H9 (cell line): ENCODE data around the gene HTR1E. TPM values are rescaled to one million over a fixed set of nuclear protein-coding genes. Genes with fewer than 3 reads are reported as not detected.

Experiments
- DNase-seq: peaks from one replicate; pipeline ENCODE4 v3.0.0-alpha.2; 2017
- H2AFZ ChIP-seq: one replicate; pipeline ENCODE4 v1.6.1; 2013; ENCODE audit warnings: mild to moderate bottlenecking, low read length, control low read depth, moderate library complexity
- H2AK5ac ChIP-seq: 2 replicates; pipeline ENCODE4 v1.6.1; 2013; ENCODE audit warnings: low read length, control low read depth, mixed read lengths; ENCODE audit not compliant: insufficient read length
- H2BK120ac ChIP-seq: one replicate; pipeline ENCODE4 v1.6.1; 2013; ENCODE audit warnings: low read depth, mild to moderate bottlenecking, low read length, control low read depth, inconsistent platforms; ENCODE audit not compliant: poor library complexity, severe bottlenecking
- H2BK12ac ChIP-seq: 2 replicates; pipeline ENCODE4 v1.6.1; 2013; ENCODE audit warnings: low read length, control low read depth, mixed read lengths, low read depth; ENCODE audit not compliant: insufficient read length
- H2BK15ac ChIP-seq: 2 replicates; pipeline ENCODE4 v1.6.1; 2013; ENCODE audit warnings: low read depth, low read length, control low read depth
- H2BK20ac ChIP-seq: one replicate; pipeline ENCODE4 v1.6.1; 2013; ENCODE audit warnings: low read depth, mild to moderate bottlenecking, low read length, control low read depth, inconsistent platforms; ENCODE audit not compliant: poor library complexity, severe bottlenecking
- H2BK5ac ChIP-seq: 2 replicates; pipeline ENCODE4 v1.6.1; 2013; ENCODE audit warnings: low read length, control low read depth, mixed read lengths; ENCODE audit not compliant: insufficient read length
- H3K14ac ChIP-seq: 2 replicates; pipeline ENCODE4 v1.6.1; 2013; ENCODE audit warnings: low read length, control low read depth; ENCODE audit not compliant: insufficient read depth
- H3K18ac ChIP-seq: 2 replicates; pipeline ENCODE4 v1.6.1; 2013; ENCODE audit warnings: low read depth, mild to moderate bottlenecking, mixed read lengths, low read length, control low read depth; ENCODE audit not compliant: insufficient read length
- H3K23ac ChIP-seq: 2 replicates; pipeline ENCODE4 v1.6.1; 2013; ENCODE audit warnings: low read length, control low read depth, mixed read lengths, low read depth; ENCODE audit not compliant: insufficient read length
- H3K23me2 ChIP-seq: 2 replicates; pipeline ENCODE4 v1.6.1; 2013; ENCODE audit warnings: low read depth, mild to moderate bottlenecking, mixed read lengths, low read length, control low read depth; ENCODE audit not compliant: insufficient read length, poor library complexity, severe bottlenecking
- H3K27ac ChIP-seq: 2 replicates; pipeline ENCODE4 v1.5.1; 2013; ENCODE audit warnings: low read length, control low read depth, mixed read lengths, low read depth; ENCODE audit not compliant: insufficient read length
- H3K27me3 ChIP-seq: 2 replicates; pipeline ENCODE4 v1.6.1; 2013; ENCODE audit warnings: low read length, control low read depth, inconsistent platforms; ENCODE audit not compliant: insufficient read depth
- H3K4ac ChIP-seq: 2 replicates; pipeline ENCODE4 v1.6.1; 2013; ENCODE audit warnings: low read depth, mild to moderate bottlenecking, control low read depth, inconsistent platforms, low read length, moderate library complexity
- H3K4me1 ChIP-seq: 2 replicates; pipeline ENCODE4 v1.6.1; 2013; ENCODE audit warnings: low read length, control low read depth, inconsistent platforms; ENCODE audit not compliant: insufficient read depth
- H3K4me2 ChIP-seq: 2 replicates; pipeline ENCODE4 v1.6.1; 2013; ENCODE audit warnings: low read length, control low read depth, mixed read lengths; ENCODE audit not compliant: insufficient read length, insufficient read depth
- H3K56ac ChIP-seq: 2 replicates; pipeline ENCODE4 v1.6.1; 2013; ENCODE audit warnings: low read depth, mild to moderate bottlenecking, mixed read lengths, low read length, control low read depth; ENCODE audit not compliant: insufficient read length
- H3K79me1 ChIP-seq: 2 replicates; pipeline ENCODE4 v1.6.1; 2013; ENCODE audit warnings: low read depth, mild to moderate bottlenecking, moderate library complexity, low read length, control low read depth, inconsistent platforms; ENCODE audit not compliant: insufficient read depth, poor library complexity, severe bottlenecking
- H3K79me2 ChIP-seq: 2 replicates; pipeline ENCODE4 v1.6.1; 2013; ENCODE audit warnings: low read length, control low read depth, inconsistent platforms; ENCODE audit not compliant: insufficient read depth
- H3K9ac ChIP-seq: 2 replicates; pipeline ENCODE4 v1.6.1; 2013; ENCODE audit warnings: low read length, control low read depth, mixed read lengths; ENCODE audit not compliant: insufficient read length; ENCODE audit errors: extremely low read depth
- H3K9me3 ChIP-seq: one replicate; pipeline ENCODE4 v1.6.1; 2013; ENCODE audit warnings: low read depth, low read length, inconsistent platforms; ENCODE audit not compliant: control insufficient read depth
- H3T11ph ChIP-seq: one replicate; pipeline ENCODE4 v1.6.1; 2013; ENCODE audit warnings: mild to moderate bottlenecking, low read length, control low read depth, inconsistent platforms
- H4K20me1 ChIP-seq: one replicate; pipeline ENCODE4 v1.6.1; 2013; ENCODE audit not compliant: control insufficient read depth, insufficient read length, insufficient read depth
- H4K5ac ChIP-seq: 2 replicates; pipeline ENCODE4 v1.6.1; 2013; ENCODE audit warnings: low read depth, mild to moderate bottlenecking, mixed read lengths, low read length, control low read depth; ENCODE audit not compliant: insufficient read length
- H4K8ac ChIP-seq: replicated peaks from 2 replicates; pipeline ENCODE4 v1.6.1; 2013; ENCODE audit warnings: low read length, control low read depth, mixed read lengths, low read depth; ENCODE audit not compliant: insufficient read length
- H4K91ac ChIP-seq: 2 replicates; pipeline ENCODE4 v1.6.1; 2013; ENCODE audit warnings: low read depth, mild to moderate bottlenecking, moderate library complexity, mixed read lengths, low read length, control low read depth; ENCODE audit not compliant: insufficient read length
- H3K27ac Mint-ChIP-seq, 3 experiments: 2 replicates in 2 of 3; 3 replicates in 1 of 3; pipeline ENCODE4 v1.8.0; 2020 to 2021; ENCODE audit warnings: mixed read lengths in 3 of 3, mild to moderate bottlenecking in 1 of 3, moderate library complexity in 1 of 3
- H3K27me3 Mint-ChIP-seq: 2 replicates; pipeline ENCODE4 v1.8.0; 2021; ENCODE audit warnings: low read depth, mild to moderate bottlenecking, moderate library complexity, mixed read lengths
- H3K36me3 Mint-ChIP-seq, 3 experiments: 2 replicates in 2 of 3; 3 replicates in 1 of 3; pipeline ENCODE4 v1.8.0; 2020 to 2021; ENCODE audit warnings: low read depth in 3 of 3, mixed read lengths in 3 of 3; ENCODE audit not compliant: insufficient read depth in 1 of 3
- H3K4me1 Mint-ChIP-seq, 2 experiments: 2 replicates each; pipeline ENCODE4 v1.8.0; 2020; ENCODE audit warnings: mixed read lengths in 2 of 2
- H3K4me3 Mint-ChIP-seq, 2 experiments: 2 replicates in 1 of 2; 3 replicates in 1 of 2; pipeline ENCODE4 v1.8.0; 2020 to 2021; ENCODE audit warnings: mild to moderate bottlenecking in 2 of 2, mixed read lengths in 2 of 2, moderate library complexity in 1 of 2
- H3K9me3 Mint-ChIP-seq, 2 experiments: 2 replicates in 1 of 2; 3 replicates in 1 of 2; pipeline ENCODE4 v1.8.0; 2020; ENCODE audit warnings: mild to moderate bottlenecking in 2 of 2, mixed read lengths in 2 of 2, moderate library complexity in 1 of 2
- WGBS: extraction: QIAGEN DNeasy Blood & Tissue Kit; methylation state at CpG from one replicate; pipeline ENCODE4 v1.1.7; 2013; ENCODE audit warnings: missing lambda C conversion rate, low lambda C conversion rate, mixed read lengths; ENCODE audit not compliant: insufficient read length; ENCODE audit errors: extremely low coverage; 5-methylcytosine and 5-hydroxymethylcytosine counted together
- total RNA-seq: library from RNA; stranded (reverse); gene quantifications from 2 replicates; pipeline ENCODE4 v1.2.1, GENCODE V29; 2021
- TF ChIP-seq, protein P1 (sequence below): fragments of 200-600 bp; sonication (generic); conservative IDR thresholded peaks from 3 replicates; pipeline ENCODE4 v1.8.0; 2021; ENCODE audit warnings: antibody characterized with exemption, mild to moderate bottlenecking

Gene HTR1E
- total RNA-seq, 1 experiment from 2014 or later: not detected

DNA sequence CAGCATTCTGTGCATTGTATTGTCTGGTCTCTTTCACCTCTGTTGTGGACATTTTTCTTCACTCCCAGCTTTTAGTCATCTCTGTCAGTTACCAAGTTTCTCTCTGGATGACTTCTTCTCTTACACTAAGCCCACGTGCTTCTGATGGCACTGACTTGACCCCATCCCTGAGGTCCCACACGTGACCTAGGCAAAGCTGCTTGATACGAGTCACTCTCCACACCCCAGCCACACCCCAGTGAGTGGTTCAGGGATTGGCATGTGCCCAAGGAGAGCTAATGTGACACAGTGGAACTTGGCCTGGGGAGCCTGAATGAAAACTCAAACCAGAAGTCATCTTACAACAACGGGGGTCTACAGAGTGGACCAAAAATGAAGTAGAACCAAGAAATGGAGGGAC is 32.2 kb downstream of the HTR1E start:
- no peak for DNase-seq
- no peak overlapping the region for H3K14ac ChIP-seq
- no peak overlapping the region for H3K23ac ChIP-seq
- H3T11ph ChIP-seq: no peak overlapping the region
- no peaks in the 10 kb centered on the region for H3K27me3 ChIP-seq
- H2BK120ac ChIP-seq: no peak overlapping the region
- H4K91ac ChIP-seq: no peak overlapping the region
- Mint-ChIP-seq H3K27ac (no peak overlapping the region), H3K9me3 (no peaks in the 10 kb centered on the region), H3K4me3 (no peak overlapping the region), H3K36me3 (no peaks in the 10 kb centered on the region), H3K4me1 (no peaks in the 10 kb centered on the region), H3K27me3 (no peaks in the 10 kb centered on the region; the same call in 1 of the 2 replicates)
- H2AFZ ChIP-seq: no peak overlapping the region
- no peaks in the 10 kb centered on the region for H3K23me2 ChIP-seq
- TF ChIP-seq, protein P1, sequence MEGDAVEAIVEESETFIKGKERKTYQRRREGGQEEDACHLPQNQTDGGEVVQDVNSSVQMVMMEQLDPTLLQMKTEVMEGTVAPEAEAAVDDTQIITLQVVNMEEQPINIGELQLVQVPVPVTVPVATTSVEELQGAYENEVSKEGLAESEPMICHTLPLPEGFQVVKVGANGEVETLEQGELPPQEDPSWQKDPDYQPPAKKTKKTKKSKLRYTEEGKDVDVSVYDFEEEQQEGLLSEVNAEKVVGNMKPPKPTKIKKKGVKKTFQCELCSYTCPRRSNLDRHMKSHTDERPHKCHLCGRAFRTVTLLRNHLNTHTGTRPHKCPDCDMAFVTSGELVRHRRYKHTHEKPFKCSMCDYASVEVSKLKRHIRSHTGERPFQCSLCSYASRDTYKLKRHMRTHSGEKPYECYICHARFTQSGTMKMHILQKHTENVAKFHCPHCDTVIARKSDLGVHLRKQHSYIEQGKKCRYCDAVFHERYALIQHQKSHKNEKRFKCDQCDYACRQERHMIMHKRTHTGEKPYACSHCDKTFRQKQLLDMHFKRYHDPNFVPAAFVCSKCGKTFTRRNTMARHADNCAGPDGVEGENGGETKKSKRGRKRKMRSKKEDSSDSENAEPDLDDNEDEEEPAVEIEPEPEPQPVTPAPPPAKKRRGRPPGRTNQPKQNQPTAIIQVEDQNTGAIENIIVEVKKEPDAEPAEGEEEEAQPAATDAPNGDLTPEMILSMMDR: no peak
- no peaks in the 10 kb centered on the region for H3K79me1 ChIP-seq
- no peak overlapping the region for H3K4ac ChIP-seq
- no peaks in the 10 kb centered on the region for H3K4me1 ChIP-seq
- H3K27ac ChIP-seq: no peak overlapping the region
- no peak overlapping the region for H2BK12ac ChIP-seq
- H3K9me3 ChIP-seq: no peaks in the 10 kb centered on the region
- no peak overlapping the region for H3K4me2 ChIP-seq
- H4K5ac ChIP-seq: no peak overlapping the region
- H2BK15ac ChIP-seq: no peak overlapping the region
- H3K79me2 ChIP-seq: no peaks in the 10 kb centered on the region
- H3K18ac ChIP-seq: no peak overlapping the region
- H2BK5ac ChIP-seq: no peak overlapping the region
- H4K8ac ChIP-seq: no peak overlapping the region
- no CpG with 5 or more reads among the region's 4 CpGs for WGBS
- no peaks in the 10 kb centered on the region for H4K20me1 ChIP-seq
- no peak overlapping the region for H3K56ac ChIP-seq
- no peak overlapping the region for H3K9ac ChIP-seq
- no peak overlapping the region for H2AK5ac ChIP-seq
- no peak overlapping the region for H2BK20ac ChIP-seq
